Measurements from ENCODE around the gene PIM1.

DNA sequence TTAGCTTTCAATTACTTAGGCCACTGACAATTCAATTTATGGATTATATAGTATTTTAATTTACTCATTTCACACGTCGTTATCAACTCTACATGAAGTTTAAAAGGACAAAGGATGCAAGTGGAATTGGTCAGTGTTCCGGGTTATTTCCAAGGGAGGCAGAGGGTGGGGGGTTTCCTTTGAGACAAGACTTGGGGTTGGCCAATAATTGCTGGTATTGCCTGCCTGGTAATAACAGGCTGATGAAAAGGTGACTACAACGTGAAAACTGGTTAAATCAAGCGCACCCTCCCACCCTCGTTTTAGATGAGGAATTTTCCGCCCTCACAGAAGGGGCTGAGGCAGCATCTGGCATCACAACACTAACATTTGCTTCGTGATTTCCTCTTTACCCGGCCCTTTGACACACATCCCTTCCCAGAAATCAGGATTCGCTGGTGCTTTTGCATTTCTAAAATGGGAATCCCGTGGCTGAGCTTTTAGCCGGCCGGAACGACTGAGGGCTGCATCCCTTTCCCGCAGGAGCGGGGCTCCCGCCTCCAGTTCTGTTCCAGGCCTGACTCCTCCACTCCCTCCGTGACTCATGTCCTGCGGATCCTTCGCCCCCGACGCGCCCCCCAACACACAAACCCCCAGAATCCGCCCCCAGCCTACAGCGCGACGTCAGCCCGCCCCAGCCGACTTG, 999 bp upstream of the PIM1 start:
- TF ChIP-seq CTCF (IDR thresholded peaks at IDR 0.05) (no peak), POLR2A (IDR thresholded peaks at IDR 0.05) (no peak)

Data from body of pancreas (tissue), 4 donors.